ENCODE measurements around the gene SLC25A45. TPM values are rescaled to one million over a fixed set of nuclear protein-coding genes. Genes with fewer than 3 reads are reported as not detected.
A peak's percentile ranks its signal among the peaks of the same experiment; 100 is the strongest.

Gene SLC25A45
- total and polyA plus RNA-seq, 2 donors from 2014 or later, result 4.1 to 14.7 TPM

DNA sequence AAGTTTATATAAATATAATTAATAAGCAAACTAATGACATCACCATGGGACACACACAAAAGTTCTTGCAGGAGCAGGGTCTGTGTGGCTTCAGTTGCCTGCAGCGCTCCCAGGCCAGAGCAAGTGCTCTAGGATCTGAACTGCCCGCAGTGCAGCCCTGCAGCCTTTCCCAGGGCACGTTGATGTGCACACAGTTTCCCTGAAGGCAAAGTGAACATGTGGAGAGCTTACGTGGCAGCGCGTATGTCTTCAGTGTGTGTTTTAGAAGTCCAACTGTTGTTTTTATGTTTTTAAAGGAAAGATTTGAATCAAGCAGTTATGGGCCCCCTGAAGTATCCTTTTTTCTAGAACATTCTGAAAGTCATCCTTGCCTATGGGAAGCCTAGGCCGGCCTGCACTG is 29.1 kb downstream of the SLC25A45 start:
- no peaks in the 10 kb centered on the region for H3K9me3 ChIP-seq (ENCODE audit: control insufficient read depth in 2 of 3, insufficient read depth in 1 of 3, low read length in 3 of 3)
- H3K9ac ChIP-seq (ENCODE audit: low read length in 3 of 3), result no peak overlapping the region
- TF ChIP-seq, protein P1, sequence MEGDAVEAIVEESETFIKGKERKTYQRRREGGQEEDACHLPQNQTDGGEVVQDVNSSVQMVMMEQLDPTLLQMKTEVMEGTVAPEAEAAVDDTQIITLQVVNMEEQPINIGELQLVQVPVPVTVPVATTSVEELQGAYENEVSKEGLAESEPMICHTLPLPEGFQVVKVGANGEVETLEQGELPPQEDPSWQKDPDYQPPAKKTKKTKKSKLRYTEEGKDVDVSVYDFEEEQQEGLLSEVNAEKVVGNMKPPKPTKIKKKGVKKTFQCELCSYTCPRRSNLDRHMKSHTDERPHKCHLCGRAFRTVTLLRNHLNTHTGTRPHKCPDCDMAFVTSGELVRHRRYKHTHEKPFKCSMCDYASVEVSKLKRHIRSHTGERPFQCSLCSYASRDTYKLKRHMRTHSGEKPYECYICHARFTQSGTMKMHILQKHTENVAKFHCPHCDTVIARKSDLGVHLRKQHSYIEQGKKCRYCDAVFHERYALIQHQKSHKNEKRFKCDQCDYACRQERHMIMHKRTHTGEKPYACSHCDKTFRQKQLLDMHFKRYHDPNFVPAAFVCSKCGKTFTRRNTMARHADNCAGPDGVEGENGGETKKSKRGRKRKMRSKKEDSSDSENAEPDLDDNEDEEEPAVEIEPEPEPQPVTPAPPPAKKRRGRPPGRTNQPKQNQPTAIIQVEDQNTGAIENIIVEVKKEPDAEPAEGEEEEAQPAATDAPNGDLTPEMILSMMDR (IDR thresholded peaks at IDR 0.05; ENCODE audit: borderline replicate concordance, extremely low read depth, insufficient read depth), result no peak
- peaks cover 0 to 19% (median 12%) of the 10 kb centered on the region in 3 donors for H3K4me1 ChIP-seq (ENCODE audit: control insufficient read depth in 2 of 3, insufficient read depth in 2 of 3, low read depth in 1 of 3, low read length in 3 of 3)
- DNase-seq (peak in 1 of 5 donors; percentile 45), FAIRE-seq (no peak)
- no peaks in the 10 kb centered on the region for H3K27me3 ChIP-seq (ENCODE audit: control insufficient read depth, insufficient read depth, low read length)
- no peak overlapping the region for H3K4me3 ChIP-seq (ENCODE audit: low read length in 3 of 3)
- no peak overlapping the region for H3K27ac ChIP-seq (ENCODE audit: low read depth in 2 of 2, low read length in 2 of 2)
- peaks cover 7 to 31% (median 23%) of the 10 kb centered on the region in 3 donors for H3K36me3 ChIP-seq (ENCODE audit: control insufficient read depth in 2 of 3, insufficient read depth in 3 of 3, low read length in 3 of 3)
- intact Hi-C loops (cut with DNase I), result no loop called here

DNA sequence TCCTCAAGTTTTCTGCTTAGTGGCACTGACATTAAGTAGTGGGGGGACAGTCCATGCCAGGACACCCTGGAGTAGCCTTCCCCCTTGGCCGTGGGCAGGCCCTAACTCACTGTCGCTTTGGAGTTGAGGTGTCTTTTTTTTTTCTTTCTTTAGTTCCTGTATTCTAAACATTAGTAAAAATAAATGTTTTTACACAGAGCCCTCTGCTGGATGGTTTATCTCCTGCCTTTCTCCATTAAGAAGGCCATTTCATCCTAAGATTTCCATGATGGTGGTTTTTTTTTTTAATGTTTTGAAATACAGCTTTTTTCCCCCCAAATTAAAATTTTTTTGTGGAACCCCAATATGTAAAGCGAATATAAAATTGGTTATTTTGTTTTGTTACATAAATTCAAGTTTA is 29.7 kb downstream of the SLC25A45 start:
- H3K9ac ChIP-seq (ENCODE audit: low read length in 3 of 3), result no peak overlapping the region
- peaks cover 7 to 35% (median 28%) of the 10 kb centered on the region in 3 donors for H3K36me3 ChIP-seq (ENCODE audit: control insufficient read depth in 2 of 3, insufficient read depth in 3 of 3, low read length in 3 of 3)
- H3K9me3 ChIP-seq (ENCODE audit: control insufficient read depth in 2 of 3, insufficient read depth in 1 of 3, low read length in 3 of 3), result no peaks in the 10 kb centered on the region
- DNase-seq (no peak), FAIRE-seq (peak; percentile 39)
- intact Hi-C loops (cut with DNase I), result no loop called here
- peaks cover 0 to 19% (median 12%) of the 10 kb centered on the region in 3 donors for H3K4me1 ChIP-seq (ENCODE audit: control insufficient read depth in 2 of 3, insufficient read depth in 2 of 3, low read depth in 1 of 3, low read length in 3 of 3)
- no peak overlapping the region for H3K27ac ChIP-seq (ENCODE audit: low read depth in 2 of 2, low read length in 2 of 2)
- no peak overlapping the region for H3K4me3 ChIP-seq (ENCODE audit: low read length in 3 of 3)
- TF ChIP-seq, protein P1 (IDR thresholded peaks at IDR 0.05; ENCODE audit: borderline replicate concordance, extremely low read depth, insufficient read depth), result peak; percentile 19
- no peaks in the 10 kb centered on the region for H3K27me3 ChIP-seq (ENCODE audit: control insufficient read depth, insufficient read depth, low read length)

DNA sequence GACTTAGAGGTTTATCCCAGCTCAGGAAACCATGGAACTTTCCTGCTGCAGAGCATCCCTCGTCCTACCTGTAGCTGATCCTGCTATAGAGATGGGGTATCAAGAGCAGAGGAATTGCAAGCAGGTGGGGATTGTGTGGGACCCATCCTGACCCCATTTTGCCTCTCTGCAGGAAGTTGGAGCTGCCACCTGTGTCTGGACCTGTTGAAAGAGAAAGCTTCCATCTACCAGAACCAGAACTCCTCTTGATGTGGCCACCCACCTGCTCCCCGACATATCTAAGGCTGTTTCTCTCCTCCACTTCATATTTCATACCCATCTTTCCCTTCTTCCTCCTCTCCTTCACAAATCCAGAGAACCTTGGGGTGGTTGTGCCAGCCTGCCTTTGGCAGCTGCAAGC is 30.9 kb downstream of the SLC25A45 start:
- DNase-seq (peak in 1 of 5 donors; percentile 1), FAIRE-seq (no peak)
- H3K9ac ChIP-seq (ENCODE audit: low read length in 3 of 3), result no peak overlapping the region
- no peaks in the 10 kb centered on the region for H3K27me3 ChIP-seq (ENCODE audit: control insufficient read depth, insufficient read depth, low read length)
- TF ChIP-seq, protein P1 (IDR thresholded peaks at IDR 0.05; ENCODE audit: borderline replicate concordance, extremely low read depth, insufficient read depth), result no peak
- intact Hi-C loops (cut with DNase I), result no loop called here
- no peak overlapping the region for H3K4me3 ChIP-seq (ENCODE audit: low read length in 3 of 3)
- no peak overlapping the region for H3K27ac ChIP-seq (ENCODE audit: low read depth in 2 of 2, low read length in 2 of 2)
- no peaks in the 10 kb centered on the region for H3K9me3 ChIP-seq (ENCODE audit: control insufficient read depth in 2 of 3, insufficient read depth in 1 of 3, low read length in 3 of 3)
- H3K4me1 ChIP-seq (ENCODE audit: control insufficient read depth in 2 of 3, insufficient read depth in 2 of 3, low read depth in 1 of 3, low read length in 3 of 3), result peaks cover 0 to 14% (median 7%) of the 10 kb centered on the region in 3 donors
- peaks cover 9 to 37% (median 30%) of the 10 kb centered on the region in 3 donors for H3K36me3 ChIP-seq (ENCODE audit: control insufficient read depth in 2 of 3, insufficient read depth in 3 of 3, low read length in 3 of 3)

DNA sequence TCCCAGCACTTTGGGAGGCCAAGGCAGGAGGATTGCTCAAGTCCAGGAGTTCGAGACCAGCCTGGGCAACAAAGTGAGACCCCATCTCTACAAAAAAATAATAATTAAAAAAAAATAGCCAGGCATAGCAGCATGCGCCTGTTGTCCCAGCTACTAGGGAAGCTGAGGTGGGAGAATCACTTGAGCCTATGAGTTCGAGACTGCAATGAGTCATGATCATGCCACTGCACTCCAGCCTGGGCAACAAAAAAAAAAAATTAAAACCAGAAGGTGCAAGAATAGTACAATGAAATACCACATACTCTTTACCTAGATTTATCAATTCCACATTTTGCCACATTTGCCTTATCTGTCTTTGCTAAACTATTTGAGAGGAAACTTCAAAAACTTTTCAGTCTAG is 40.6 kb downstream of the SLC25A45 start:
- no peak overlapping the region for H3K4me3 ChIP-seq (ENCODE audit: low read length in 3 of 3)
- DNase-seq (no peak), FAIRE-seq (no peak)
- no peak overlapping the region for H3K27ac ChIP-seq (ENCODE audit: low read depth in 2 of 2, low read length in 2 of 2)
- H3K9ac ChIP-seq (ENCODE audit: low read length in 3 of 3), result no peak overlapping the region
- TF ChIP-seq, protein P1 (IDR thresholded peaks at IDR 0.05; ENCODE audit: borderline replicate concordance, extremely low read depth, insufficient read depth), result no peak
- H3K4me1 ChIP-seq (ENCODE audit: control insufficient read depth in 2 of 3, insufficient read depth in 2 of 3, low read depth in 1 of 3, low read length in 3 of 3), result peaks cover 0 to 5% (median 0%) of the 10 kb centered on the region in 3 donors
- H3K9me3 ChIP-seq (ENCODE audit: control insufficient read depth in 2 of 3, insufficient read depth in 1 of 3, low read length in 3 of 3), result no peaks in the 10 kb centered on the region
- H3K27me3 ChIP-seq (ENCODE audit: control insufficient read depth, insufficient read depth, low read length), result no peaks in the 10 kb centered on the region
- intact Hi-C loops (cut with DNase I), result no loop called here
- H3K36me3 ChIP-seq (ENCODE audit: control insufficient read depth in 2 of 3, insufficient read depth in 3 of 3, low read length in 3 of 3), result peaks cover 17 to 56% (median 55%) of the 10 kb centered on the region in 3 donors

Measured in kidney (tissue), 14 donors.